Myocyte (in vitro differentiated cells): ENCODE results near the gene MAP3K21. TPM values are rescaled to one million over a fixed set of nuclear protein-coding genes. Genes with fewer than 3 reads are reported as not detected.

Experiments used
- DNase-seq: peaks from one replicate; pipeline ENCODE4 v3.0.0-alpha.2; 2012; ENCODE audit warnings: low read depth
- total RNA-seq: library from RNA; depleted of rRNA; stranded (reverse); fragments of >200 nt; gene quantifications from 2 replicates; pipeline ENCODE4 v1.2.3, GENCODE V29; 2014

The MAP3K21 gene
- total RNA-seq, 1 donor from 2014 or later: 0.05 TPM

DNA sequence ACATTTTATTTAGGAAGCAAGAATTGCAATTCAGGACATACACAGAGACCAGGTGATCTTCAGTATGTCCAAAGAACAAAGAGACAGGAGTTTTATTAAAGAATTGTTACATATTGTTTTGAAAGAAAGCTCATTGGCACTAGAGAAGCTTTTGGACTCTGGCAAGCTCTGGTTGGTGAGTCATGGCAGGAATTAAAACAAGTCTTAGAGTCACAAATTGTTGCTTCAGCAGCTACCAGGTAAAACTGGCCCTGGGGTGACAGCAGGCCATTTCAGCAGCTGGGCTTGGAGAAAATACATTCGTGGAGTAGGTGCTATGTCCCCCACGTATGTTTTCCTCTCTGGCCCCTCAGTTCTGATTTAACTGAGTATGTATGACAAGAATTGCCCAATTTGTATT lies 58.8 kb downstream of the MAP3K21 start:
- no peak for DNase-seq

DNA sequence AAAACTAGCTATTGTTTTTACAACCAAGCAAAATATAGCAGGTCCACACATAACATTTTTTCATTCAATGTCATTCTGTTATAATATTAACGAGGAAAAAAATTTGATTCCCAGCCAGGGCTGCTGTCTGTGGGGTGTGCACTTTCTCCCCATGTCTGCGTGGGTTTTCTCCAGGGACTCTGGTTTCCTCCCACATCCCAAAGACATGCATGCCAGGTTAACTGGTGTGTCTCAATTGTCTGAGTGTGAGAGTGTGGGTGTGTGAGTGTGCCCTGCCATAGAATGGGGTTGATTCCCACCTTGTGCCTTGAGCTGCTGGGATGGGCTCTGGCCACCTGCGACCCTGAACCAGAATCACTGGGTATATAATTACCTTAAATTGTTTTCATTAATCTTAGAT lies 60.1 kb downstream of the MAP3K21 start:
- no peak for DNase-seq

DNA sequence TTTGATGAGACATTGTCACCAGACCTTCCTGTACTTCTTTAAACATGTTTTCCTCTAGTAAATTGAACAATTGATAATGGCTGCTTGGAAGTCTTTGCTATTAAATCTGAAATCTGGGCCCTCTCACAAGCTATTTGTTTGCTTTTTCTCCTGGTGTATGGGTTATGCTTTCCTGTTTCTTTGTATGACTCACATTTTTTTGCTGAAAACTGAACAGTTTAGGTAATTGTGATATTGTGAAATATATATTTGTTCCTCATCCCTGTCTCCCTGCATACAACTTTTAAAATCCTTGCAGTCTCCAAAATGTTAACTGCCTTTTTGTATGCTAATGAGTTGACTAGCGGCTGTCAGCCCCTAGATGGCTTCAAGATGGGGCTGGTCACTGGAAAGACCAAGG lies 61.6 kb downstream of the MAP3K21 start:
- DNase-seq: no peak

DNA sequence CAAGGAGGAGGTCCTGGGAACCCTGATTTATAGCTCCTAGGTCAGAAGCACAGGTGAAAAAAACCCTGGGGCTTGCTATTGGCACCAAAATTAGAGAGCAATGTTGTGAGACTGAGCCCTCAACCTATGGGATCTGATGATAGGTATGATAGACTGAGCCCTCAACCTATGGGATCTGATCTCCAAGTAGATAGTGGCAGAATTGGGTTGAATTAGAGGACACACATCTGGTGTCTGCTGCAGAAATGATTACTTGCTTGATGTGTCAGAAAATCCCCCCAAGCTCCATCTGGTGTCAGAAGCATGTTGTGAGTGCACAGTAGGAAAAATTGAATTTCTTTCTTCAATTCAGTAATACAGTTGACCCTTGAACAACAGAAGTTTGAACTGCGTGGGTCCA lies 62.4 kb downstream of the MAP3K21 start:
- no peak for DNase-seq

DNA sequence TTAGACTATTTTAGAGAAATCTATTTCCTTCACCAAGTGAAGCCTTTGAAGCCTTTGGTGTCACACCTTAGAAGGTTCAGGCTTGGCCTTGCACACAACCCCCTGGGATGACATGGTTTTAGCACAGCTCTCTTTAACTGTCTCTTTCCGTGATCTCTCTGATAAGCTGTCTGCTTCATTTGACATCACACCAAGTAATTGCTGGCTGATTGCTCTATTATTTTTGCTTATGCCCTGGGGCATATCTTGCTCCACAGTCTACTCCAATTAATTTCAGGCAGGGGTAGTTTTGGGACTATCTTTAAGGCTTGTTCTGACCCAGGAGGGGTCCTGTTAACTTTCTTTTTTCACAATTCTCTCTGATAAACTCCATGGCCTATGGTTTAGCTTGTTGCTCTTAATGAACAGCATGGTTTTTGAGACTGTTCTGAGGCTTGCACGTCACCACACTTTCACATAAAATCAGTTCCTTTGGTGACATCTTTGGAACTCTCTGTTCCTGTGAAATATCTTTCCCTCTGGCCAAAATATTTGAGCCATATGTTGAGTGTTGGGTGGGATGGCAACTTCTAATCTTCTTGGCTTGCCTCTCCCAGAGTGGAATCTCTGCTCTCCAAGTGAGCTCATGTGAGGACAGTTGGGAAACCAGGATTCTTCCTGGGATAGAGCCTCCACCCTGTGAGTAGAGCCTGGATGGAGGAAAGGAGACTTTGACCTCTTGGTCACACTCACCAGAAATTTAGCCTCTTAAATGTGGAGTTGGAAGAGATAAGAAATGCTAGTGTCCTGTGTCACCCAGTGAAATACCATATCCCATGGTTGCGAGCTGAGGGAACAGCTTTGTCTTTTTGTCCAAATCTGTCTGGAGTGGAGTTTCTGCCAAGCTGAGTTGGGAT lies 63.6 kb downstream of the MAP3K21 start:
- DNase-seq: no peak

DNA sequence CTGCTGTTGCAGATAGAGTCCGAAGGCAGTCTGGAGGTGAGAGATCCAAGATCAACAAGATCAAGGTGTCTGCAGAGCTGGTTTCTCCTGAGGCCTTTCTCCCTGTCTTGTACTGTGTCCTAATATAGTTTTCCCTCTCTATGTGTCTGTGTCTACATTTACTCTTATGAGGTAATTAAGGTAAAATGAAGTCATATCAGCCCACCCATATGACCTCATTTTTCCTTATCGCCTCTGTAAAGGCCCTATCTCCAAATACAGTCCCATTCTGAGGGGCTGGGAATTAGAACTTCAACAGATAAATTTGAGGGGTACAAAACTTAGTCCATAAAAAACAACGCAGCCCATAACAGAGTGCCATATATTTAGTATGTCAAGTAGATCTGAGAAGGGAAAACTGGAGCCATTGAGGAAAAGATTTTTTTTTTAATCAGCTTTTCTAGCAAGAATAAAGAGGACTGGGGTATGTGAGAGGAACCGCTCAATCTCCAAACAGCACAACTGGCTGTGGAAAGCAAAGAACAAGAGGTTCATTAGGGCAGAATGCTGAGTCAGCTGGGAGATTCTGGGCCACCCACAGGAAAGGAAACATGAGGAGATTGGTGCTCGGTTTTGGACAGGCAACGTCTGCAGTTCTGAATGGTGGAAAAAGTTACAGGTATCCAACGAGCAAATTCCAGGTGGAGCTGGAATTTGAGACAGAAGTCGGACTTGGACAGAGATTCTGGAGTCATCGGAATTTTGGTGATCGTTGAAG lies 65.7 kb downstream of the MAP3K21 start:
- no peak for DNase-seq

DNA sequence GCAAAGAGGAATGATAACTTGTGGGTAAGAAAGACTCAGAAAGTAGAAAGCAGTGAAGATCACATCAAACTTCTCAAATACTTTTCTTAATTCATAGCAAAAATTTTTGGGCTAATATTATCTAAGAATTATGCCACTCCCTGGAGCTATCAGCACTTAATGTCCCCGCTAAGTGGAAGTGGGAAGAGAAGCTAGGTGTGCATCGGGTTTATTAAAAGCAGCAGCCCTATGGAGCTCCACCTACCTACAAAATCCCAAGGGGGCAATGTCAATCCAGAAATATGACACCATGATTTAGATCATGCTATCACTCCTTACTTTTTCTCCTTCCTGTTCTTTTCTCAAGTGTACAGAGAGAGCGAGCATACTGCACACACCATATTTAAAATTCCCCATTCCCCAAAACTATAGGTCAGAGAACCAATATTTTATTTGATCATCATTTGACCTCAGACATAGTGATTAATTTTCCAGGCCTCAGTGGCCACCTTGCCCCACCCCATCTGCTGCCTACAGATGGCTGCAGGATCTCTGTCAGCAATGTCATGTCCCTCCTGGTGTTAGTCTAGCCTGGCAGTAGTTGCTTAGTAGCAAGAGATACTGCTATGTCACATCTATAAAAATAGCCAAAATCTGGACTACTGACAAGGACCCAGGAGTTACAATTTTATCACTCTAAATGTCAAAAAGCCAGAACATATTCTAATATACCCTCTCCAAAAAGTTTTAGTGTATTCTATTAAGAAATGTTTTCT lies 66.6 kb downstream of the MAP3K21 start:
- no peak for DNase-seq

DNA sequence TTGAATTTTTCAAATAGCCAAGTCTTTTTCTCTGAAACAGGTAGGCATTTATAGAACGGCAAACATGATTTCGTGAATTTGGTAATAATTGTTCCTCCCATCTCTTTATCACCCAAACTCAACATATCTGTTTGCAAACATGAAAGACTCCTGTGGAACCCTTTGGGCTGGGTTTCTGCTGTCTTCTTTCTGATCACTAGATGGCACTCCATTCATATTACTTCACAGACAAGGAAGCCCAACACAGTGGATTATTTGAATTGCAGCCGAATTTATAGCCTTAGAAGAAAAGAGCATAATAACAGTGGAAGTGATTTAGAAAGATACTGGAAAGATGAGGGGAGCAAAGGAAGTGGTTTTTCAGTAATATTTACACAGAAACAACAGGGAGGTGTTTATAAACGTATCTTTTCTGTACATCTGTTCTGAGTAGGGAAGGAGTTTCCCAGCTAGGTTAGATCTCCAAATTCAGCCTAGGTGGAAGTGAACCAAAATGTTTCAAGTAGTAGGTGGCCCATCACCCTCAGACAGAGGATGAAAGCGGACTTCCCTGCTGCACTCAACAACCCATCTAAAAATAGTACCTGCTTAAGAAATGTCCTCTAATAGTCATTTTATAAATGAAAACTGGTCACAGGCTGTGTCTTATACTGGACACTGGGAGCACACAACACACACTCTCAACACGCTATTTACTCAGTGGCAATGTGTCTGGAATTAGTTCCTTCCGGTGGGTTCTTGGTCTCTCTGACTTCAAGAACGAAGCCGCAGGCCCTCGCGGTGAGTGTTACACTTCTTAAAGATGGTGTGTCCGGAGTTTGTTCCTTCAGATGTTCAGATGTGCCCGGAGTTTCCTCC lies 67.6 kb downstream of the MAP3K21 start:
- DNase-seq: peak; percentile 57

DNA sequence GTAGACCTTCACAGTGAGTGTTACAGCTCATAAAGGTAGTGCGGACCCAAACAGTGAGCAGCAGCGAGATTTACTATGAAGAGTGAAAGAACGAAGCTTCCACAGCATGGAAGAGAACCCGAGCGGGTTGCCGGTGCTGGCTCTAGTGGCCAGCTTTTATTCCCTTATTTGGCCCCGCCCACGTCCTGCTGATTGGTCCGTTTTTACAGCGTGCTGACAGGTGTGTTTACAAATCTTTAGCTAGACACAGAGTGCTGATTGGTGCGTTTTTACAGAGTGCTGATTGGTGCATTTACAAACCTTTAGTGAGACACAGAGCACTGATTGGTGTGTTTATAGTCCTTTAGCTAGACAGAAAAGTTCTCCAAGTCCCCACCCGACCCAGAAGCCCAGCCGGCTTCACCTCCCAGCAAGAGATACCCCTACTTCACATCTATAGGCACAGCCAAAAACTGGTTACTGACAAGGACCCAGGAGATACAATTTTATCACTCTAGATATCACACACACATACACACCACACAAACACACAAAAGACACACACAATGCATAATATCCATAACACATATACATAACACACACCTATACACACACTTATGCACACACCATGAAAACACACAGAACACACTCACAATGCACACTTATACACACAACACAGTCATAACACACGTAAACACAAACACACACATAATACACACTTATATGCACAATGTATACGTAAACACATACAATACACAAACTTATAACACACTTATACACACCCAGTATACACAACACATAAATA lies 68.5 kb downstream of the MAP3K21 start:
- no peak for DNase-seq

DNA sequence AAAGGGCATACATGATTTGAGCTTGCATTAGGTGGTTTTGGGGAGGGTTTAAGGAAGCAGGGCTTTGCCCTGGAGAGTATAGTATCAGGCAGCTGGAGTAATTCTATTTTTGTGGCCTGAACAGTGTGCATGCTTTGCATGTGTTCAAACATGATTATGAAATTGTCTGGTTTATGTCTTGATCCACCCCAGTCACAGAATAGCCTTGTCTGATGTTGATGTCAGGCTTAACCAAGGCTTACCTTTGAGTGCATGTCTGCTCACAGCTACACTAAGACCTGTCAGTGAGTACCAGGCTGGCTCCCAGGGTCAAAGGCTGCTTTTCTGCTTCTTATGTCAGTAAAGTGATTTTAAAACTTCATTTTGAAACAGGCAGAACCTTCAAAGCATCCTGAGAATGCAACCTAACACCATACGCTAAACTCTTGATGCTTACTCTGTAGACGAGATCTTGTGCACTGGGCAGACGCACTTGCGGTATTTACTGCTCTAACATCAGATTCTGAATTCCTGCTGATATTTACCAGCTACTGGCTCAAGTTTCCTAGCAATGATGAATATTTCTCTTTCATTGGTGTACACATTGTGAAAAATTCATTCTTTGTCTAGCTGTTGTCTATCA lies 78.9 kb downstream of the MAP3K21 start:
- DNase-seq: no peak

DNA sequence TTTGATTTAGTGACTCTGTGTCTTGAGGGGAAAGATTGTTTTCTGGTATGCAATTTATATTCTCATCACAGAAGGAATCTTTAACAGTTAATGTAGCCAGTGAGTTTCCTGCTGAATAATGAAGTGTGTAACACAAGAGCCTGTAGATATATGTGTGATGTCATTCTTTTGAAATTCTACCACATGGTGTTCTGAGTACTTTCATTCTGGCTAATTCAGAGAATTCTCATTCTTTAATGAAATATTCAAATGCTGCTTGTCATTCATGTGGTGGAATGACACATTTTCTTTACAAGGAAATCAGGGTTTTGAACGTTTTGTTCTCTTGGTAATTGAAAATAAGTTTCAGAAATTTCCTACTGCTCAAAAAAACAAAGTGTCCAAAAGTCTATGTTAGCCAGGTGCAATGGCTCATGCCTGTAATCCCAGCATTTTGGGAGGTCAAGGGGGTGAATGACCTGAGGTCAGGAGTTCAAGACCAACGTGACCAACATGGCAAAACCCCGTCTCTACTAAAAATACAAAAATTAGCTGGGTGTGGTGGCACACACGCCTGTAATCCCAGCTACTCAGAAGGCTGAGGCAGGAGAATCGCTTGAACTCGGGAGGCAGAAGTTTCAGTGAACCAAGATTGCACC lies 79.6 kb downstream of the MAP3K21 start:
- DNase-seq: no peak

DNA sequence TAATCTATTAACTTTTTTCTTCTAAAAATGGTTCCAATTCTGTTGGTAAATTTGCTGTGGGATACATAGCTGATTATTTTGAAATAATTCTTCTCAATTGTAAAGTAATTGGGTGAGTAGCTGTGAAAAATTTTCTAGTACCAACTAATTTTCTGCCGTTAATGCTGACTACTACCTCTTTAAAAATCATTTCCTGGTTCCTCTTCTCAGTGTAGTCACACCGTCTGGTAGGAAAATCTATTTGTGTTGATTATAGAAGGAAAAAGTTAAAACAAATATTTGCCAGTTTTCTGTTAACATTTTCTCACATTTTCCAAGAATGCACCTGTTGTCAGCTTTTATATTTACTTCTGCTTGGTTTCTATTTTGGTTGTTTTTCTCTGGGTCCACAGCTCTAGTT lies 82.0 kb downstream of the MAP3K21 start:
- no peak for DNase-seq

DNA sequence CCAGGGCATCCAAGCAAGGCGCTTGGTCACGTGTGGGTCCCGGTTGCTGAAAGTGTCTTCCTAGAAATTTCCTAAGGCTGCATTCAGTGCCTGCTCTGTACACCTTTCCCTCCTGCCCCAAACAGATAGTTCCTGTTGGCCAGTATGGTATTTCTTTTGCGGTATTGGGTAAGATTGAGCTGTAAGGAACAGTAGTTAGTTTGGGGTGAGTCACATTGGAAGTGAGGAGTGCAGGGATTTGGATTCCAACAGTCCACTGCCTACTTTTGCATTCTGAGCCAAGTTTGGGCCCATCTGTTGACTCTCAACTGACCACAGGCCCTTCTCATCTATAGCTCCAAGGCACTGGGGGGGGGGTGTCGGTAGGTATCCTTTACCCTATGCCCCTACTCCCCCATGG lies 83.4 kb downstream of the MAP3K21 start:
- DNase-seq: no peak

DNA sequence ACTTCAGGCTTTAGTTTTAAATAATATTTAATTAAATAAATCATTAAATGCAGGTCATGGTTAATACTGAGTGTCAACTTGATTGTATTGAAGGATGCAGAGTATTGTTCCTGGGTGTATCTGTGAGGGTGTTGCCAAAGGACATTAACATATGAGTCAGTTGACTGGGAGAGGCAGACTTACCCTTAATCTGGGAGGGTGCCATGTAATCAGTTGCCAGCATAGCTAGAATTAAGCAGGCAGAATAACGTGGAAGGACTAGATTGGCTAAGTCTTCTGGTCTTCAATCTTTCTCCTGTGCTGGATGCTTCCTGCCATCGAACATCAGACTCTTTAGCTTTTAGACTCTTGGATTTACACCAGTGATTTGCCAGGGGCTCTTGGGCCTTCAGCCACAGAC lies 85.3 kb downstream of the MAP3K21 start:
- DNase-seq: no peak

DNA sequence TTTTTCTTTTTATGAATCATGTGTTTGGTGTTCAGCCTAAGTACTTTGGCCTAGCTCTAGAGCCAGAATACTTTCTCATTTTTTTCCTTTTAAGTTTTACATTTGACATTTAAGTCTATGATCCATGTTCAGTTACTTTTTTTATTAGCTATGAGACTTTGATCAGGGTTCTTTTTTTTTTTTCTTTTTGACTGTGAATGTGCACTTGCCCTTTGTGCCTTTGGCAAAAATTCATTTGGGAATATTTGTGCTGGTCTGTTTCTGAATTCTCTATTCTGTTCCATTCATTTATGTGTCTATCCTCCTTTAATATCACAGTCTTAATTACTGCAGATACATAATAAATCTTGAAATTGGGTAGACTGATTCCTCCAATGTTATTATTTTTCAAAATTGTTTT lies 93.8 kb downstream of the MAP3K21 start:
- DNase-seq: no peak

DNA sequence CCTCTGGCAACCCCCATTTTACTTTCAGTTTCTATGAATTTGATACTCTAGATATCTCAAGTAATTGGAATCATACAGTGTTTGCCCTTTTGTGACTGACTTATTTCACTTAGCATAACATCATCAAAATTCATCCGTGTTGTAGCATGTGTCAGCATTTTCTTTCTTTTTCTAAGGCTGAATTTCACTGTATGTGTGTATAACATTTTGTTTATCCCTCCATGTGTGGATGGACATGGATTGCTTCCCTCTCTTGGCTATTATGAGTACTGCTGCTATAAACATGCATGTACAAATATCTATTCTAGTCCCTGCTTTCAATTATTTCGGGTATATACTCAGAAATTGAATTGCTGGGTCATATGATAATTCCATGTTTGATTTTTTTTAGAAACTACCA lies 97.3 kb downstream of the MAP3K21 start:
- no peak for DNase-seq

DNA sequence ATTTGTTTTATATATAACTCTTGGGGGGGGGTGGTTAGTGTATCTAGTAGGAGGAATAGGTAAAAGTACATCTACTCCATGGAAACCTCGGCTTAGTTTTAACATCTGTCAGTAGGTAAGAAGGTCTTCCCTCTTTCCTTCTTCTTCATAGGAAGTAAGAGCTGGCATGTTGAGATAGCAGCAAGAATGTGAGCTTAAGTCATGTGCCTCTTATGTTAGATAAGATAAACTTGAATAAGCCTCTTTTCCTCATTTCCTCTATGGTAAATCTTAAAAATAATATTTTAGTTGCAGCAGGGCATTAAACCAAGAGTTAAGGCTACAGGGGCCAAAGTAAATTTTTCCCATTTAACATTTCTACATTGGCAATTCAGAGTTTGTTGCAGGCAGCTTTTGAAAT lies 100.4 kb downstream of the MAP3K21 start:
- no peak for DNase-seq

DNA sequence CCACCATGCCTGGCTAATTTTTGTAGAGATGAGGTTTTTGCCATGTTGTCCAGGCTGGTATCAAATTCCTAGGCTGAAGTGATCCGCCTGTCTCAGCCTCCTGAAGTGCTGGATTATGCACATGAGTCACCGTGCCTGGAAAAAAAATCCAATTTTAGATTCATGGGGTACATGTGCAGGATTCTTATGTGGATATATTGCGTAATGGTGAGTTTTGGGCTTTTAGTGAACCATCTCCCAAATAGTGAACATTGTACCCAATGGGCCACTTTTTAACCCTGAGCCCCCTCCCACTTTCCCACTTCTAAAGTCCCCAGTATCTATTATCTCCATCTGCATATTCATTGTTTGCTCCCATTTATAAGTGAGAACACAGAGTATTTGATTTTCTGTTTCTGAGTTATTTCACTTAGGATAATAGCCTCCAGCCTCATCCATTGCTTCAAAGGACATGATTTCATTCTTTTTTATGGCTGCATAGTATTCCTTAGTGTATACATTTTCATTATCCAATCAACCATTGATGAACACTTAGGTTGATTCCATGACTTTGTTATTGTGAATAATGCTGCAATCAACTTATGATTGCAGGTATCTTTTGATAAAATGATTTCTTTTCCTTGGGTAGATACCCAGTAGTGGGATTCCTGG lies 104.4 kb downstream of the MAP3K21 start:
- DNase-seq: no peak

DNA sequence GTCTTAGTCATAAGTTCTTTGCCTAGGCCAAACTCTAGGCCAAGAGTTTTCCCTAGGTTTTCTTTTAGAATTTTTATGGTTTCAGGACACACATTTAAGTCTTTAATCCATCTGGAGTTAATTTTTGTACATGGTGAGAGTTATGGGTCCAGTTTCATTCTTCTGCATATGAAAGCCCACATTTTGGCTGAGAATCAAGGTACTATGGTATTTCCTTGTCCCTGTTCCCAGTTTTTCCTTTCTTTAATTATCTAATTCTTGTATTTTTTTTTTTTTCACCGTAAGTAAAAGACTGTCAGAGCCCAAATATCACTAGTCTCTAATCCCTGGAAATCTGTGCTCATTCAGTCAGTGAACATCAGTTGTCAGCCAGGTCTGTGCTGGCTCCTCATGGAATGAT lies 105.4 kb downstream of the MAP3K21 start:
- no peak for DNase-seq
